HEK293 (cell line): ENCODE data around the gene LPCAT1.

ENCODE experiments used
- CTCF ChIP-seq: fragments of 450-650 bp; formaldehyde crosslinking; IDR thresholded peaks from 2 replicates; pipeline ENCODE4 v1.5.1; 2016; ENCODE audit warnings: missing biosample characterization, missing genetic modification characterization
- PRDM10 ChIP-seq: fragments of 450-650 bp; formaldehyde crosslinking; IDR thresholded peaks from 2 replicates; pipeline ENCODE4 v1.5.1; 2016; ENCODE audit warnings: missing biosample characterization, missing genetic modification characterization
- ZBTB11 ChIP-seq: fragments of 450-650 bp; formaldehyde crosslinking; conservative IDR thresholded peaks from 2 replicates; pipeline ENCODE4 v1.5.1; 2016; ENCODE audit warnings: low read depth, missing biosample characterization, missing genetic modification characterization
- ZNF449 ChIP-seq: fragments of 450-650 bp; formaldehyde crosslinking; IDR thresholded peaks from 2 replicates; pipeline ENCODE4 v1.5.1; 2017; ENCODE audit warnings: missing biosample characterization, mild to moderate bottlenecking, missing genetic modification characterization, moderate library complexity
- ZNF518A ChIP-seq: fragments of 450-650 bp; formaldehyde crosslinking; conservative IDR thresholded peaks from 2 replicates; pipeline ENCODE4 v1.5.1; 2016; ENCODE audit warnings: low read depth, missing biosample characterization, missing genetic modification characterization

GRCh38 chr5:1464096-1464446 is 59.7 kb downstream of the LPCAT1 start:
- no peak for TF ChIP-seq CTCF (tag by site-specific recombination)
- TF ChIP-seq ZBTB11 (tag by site-specific recombination) = no peak
- no peak for TF ChIP-seq ZNF449 (tag by site-specific recombination)
- TF ChIP-seq ZNF518A = no peak
- no peak for TF ChIP-seq PRDM10 (tag by site-specific recombination)
